Right lung (tissue), 5 donors: Measurements from ENCODE around the gene SCGB3A1. TPM values are rescaled to one million over a fixed set of nuclear protein-coding genes. Genes with fewer than 3 reads are reported as not detected.

Source experiments
- DNase-seq, 2 donors: peaks; one replicate each; pipeline ENCODE4 v3.0.0-alpha.2; 2013
- polyA plus RNA-seq, 5 donors: library from polyadenylated mRNA; unstranded; fragments of 120-200 nt; gene quantifications; one replicate each; pipeline versions ENCODE4 v1.2.1 to v1.2.3, GENCODE V29; 2013; ENCODE audit warnings: inconsistent platforms in 1 of 5, low replicate concordance in 1 of 5; ENCODE audit not compliant: insufficient read length in 5 of 5, insufficient read depth in 1 of 5

The SCGB3A1 gene
- polyA plus RNA-seq, 5 donors = 0.94 to 4.2 (median 3.1) TPM

DNA sequence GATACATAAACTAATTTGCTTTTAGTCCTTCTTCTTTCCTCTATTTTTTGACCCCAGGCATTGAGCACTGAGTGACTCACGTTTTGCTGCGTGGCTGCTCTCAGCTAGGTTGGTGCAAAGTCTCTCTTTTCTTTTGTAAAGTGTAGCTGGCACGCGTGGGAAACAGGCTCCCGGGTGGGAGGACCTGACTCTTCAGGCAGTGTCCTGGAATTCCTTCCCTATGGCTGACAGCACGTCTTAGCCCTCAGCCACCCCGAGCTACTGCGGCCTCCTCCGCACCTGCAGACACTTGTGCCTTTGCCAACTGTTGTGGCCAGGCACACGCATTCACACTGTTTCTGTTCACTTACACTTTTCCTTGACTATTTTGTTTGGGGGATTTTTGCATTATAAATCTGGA is 877 bp upstream of the SCGB3A1 start:
- DNase-seq = no peak

DNA sequence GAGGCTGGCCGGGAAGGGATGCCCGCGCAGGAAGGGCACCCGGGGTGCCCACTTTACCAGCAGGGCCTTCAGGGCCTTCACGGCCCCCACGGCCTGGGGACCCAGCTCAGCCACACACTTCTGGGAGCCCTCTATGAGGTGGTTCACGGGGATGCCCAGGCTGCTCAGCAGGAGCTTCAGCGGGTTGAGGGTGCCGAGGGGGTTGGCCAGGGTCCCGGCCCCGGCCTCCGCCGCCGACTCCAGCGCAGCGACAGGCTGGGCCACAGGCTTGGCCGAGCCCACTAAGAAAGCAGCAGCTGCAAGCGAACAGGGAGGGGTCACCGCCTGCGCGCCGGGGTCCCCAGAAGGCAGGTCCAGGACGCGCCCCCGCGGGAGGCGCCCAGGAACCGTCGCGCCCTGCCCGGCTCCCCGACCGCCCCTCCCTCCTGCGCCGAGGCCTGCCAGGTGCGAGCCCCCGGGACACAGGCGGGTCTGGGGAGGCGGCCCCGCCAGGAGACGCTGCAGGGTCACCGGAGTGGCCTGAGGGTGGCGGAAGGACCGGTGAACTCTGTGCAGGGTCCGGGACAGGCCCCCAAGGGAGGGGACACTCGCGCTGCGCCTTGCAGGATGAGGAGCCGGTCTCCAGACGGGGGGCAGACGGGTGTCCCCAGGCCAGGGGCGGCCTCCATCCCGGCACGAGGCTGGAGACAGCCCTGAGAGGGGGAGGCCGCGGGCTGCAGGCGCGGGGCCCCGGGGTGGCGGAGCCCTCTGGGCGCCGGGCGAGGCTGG is 572 bp downstream of the SCGB3A1 start:
- no peak for DNase-seq

DNA sequence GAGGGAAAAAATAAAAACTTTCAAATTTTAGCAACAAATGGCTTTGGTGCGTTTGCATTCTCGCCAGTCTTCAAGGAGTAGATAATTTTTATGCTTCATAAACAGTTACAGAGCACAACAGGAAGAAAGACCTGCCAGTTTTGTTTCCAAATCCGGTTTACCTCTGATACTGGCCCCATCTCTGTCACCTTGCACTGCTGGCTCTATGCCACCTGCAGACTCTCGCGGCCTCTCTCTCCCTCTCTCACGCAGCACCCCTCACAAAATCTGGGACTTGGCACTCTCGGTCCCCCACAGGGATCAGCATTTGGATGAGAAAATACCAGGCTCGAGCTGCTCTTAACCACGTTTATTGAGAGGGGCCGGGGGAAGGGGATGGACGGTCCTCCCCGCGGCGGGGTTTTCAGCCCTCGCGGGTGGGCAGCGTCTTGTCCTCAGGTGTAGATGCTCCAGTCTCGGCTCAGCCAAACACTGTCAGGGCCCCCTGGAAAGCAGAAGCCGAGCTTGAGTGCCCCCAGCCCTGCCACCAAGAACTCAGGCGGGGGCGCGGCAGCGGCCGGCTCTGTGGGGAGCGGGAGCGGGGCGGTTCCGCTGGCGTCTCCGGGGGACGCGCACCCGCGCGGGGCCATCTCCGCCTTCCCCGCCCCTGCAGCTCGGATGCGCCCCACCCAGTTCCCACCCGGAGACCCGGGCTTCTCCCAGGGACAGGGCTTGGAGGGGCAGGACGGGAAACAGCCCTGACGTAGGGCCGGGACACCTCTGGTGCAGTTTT is 1.3 kb downstream of the SCGB3A1 start:
- no peak for DNase-seq

DNA sequence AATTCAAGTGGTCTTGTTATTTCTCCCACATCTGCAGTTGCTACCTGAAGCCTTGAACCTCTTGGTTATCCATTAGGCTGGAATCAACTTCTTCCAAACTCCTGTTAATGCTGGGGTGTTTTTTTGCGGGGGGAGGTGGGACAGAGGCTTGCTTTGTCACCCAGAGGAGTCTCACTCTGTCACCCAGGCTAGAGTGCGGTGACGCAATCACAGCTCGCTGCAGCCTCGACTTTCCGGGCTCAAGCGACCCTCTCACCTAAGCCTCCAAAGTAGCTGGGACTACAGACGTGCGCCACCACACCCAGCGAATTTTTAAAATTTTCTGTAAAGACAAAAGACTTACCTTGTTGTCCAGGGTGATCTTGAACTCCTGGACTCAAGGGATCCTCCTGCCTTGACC is 4.4 kb downstream of the SCGB3A1 start:
- DNase-seq = no peak

DNA sequence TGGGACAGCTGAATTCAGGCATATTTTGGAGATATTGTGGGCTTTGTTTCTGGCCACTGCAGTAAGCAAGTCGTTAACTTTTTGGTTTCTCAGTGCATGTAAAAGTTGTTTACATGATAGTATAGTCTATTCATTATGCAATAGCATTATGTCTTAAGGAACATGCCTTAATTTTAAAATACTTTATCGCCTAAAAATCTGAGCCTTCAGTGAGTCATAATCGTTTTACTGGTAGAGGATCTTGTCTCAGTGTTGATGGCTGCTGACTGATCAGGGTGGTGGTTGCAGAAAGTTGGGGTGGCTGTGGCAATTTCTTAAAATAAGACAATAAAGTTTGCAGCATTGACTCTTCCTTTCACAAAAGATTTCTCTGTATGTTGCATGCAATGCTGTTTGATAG is 5.1 kb downstream of the SCGB3A1 start:
- DNase-seq = no peak

DNA sequence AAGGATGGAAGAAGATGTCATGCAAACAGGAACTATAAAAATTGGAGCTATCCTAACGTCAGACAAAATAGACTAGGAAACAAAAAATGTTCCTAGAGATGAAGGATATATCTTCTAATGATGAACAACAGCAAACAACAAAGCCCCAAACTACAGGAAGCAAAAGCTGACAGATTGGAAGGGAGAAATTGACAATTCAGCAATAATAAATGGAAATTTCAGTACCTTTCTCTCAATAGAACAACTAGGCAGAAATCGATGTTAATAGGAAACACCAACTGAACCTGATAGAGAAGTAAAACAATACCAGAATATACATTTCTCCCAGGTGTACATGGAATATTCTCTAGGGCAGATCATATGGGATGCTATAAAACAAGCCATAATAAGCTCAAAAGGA is 7.6 kb downstream of the SCGB3A1 start:
- DNase-seq = no peak

DNA sequence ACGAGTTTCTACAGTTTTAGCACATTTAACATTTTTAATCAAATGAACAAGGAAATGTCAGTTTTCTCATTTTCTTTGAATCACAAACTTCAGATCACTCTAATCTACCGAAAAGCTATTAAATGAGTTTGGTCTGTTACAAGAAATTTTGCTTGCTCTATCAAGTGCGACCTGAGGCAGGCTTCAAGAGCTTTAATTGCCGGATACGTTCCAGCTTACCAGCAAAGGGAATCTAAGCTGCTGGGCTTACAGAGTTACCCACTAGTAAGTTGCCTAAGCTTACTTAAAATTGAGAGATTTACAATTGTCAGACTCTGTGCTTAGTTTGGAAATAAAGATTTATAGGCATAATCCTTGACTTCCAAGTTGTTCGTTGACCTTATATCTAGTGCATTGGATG is 10.6 kb downstream of the SCGB3A1 start:
- DNase-seq = no peak

DNA sequence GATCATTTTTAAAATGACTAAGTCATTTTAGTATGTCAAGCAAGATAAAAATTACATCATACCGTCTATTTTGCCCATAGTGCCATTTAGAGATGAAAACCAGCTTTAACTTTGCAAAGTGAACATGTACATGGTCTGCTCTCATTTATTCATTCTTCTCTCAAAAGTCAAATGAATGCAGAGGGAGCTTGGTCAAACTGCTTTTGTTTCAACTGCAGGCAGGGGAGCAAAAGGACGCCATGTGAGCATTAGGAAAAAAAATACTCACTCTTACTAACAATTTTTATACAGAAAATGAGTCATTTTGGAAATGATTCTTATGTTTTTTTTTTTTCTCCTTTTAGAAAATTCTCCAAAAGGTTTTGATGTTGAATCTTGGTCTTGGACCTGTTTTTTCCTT is 15.7 kb downstream of the SCGB3A1 start:
- no peak for DNase-seq

DNA sequence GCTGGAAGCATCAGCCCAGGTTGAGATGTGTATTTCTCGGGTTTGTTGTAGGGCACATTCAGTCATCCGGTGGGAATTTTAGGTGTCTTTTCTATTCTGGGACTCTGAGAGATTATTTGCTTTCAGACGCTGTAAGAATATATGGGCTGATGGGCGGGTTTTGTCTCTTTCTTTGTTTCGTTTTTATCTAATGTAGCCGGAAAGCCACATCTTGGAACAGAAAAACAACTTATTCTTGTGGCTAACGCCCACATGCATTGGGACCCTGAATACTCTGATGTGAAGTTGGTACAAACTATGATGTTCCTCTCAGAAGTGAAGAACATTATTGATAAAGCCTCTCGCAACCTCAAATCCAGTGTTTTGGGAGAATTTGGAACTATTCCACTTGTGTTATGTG is 22.4 kb downstream of the SCGB3A1 start:
- DNase-seq = no peak

DNA sequence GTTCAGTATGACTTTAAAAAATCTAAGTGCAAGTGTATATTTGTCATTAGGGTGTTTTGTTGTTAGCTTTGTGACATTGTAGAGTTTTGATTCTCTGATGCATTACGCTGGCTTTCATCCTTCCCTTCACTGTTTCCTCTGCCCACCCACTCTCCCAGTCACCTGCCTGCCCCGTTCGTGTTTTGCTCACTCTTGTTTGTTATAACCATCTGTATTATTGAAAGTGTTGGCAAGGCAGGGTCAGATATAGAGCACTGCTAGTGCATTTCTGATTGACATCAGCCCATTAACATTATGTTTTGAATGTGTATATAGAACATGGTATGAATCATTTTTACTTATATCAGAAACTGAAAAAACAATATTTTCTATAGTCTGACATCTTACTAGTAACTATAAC is 27.3 kb downstream of the SCGB3A1 start:
- no peak for DNase-seq

DNA sequence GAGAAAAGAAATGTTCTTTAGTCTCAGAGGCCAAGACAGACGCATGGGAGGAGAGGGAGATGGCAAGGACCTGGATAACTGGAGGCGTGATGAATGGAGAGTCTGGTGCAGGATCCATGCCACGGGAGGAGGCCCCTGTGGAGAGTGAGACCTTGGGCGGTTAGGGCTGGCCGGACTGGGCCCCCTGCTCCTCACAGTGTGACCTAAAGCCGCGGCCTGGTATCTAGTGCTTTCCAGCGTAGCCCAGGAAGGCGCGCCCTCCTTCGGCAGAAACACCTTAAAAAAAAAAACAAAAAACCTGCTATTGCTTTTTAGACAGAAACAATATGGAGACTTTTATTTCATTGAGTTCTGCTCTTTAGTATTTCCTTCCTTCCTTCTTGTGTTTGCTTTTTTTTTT is 33.1 kb downstream of the SCGB3A1 start:
- no peak for DNase-seq

DNA sequence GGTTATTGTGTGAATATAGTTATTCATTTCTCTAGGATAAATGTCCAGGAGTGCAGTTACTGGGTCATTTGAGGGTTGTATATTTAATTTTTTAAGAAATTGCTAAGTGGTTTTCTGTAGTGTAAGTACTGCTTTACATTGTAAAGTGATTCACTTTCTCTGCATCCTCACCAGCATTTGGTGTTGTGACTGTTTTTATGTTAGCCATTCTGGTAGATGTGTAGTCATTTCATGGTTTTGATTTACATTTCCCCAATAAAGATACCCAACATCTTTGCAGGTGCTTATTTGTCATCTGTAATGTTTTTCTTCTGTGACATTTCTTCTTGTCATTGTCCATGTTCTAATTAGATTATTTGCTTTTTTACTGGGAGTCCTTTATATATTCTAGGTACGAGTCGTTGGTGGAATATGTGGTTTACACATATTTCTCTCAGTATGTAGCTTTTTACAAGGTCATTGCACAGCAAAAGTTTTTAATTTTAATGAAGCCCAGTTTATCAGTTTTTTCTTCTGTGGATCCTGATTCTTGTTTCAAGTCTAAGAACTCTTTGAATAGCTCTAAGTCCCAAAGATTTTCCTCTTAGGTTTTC is 34.0 kb downstream of the SCGB3A1 start:
- no peak for DNase-seq

DNA sequence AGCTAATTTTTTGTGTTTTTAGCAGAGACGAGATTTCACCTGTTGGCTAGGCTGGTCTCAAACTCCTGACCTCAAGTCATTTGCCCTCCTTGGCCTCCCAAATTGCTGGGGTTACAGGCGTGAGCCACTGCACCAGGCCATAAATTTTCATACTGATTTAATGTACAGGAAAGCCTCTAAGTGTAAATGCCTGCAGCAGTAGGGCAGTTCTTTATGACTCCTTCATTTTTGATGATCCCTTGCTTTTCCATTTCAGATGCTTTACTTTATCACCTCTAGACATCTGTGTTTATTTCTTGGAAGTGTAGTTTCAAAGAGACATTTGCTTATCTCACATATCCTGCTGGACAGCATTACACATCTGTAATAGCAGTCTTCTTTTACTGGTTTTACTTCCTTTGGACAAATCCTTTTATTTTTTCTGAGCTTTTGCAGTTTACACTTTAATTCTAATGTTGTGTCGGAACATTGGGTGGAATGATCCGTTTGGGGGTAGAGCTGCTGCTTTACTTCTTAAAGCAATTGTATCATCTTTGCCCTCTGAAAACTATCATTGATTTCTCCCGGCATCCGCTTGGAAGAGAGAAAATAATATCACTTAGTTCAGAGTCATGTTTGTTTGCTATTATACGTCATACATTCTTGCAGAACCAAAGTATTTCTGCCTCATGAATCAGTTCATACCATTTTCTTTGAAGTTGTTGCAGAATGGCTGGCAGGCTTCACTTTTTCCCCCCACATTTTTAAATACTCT is 36.0 kb downstream of the SCGB3A1 start:
- peak; percentile 8 for DNase-seq

DNA sequence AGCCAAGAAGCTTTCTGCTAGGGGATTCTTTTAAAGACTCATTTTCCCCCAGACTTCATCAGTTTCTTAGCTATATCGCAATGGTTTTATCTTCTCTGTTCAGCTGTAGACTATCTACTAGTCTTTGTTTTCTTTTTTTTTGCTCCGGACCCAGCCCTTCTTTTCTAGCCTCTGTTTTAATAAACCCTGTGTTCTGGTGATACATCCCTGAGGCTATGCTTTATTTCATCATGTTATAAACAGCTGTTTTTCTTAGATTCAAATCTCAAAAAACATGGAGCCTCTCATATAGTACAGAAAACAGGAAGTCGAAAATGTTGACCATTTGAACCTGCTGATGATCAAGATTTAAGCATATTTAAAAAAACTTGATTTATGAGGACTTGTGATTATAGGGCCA is 37.8 kb downstream of the SCGB3A1 start:
- DNase-seq = no peak

DNA sequence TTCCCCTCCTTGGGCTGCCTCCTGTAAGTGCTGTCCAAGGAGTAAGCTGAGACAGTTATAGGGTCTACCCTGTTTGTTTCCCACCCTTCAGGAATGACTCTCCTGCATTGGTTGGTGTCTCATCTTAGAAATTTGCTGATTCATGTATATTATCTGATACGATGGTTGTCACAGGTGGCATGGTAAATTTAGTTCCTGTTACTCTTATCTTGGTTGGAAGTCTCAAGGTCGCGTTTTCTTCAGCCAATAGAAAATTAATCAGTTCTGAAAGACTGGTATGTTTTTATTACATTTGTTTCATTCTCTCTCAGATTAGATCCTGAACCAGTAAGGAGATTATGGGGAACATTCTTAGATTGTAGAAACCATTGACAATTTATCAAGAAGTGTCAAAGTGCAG is 42.7 kb downstream of the SCGB3A1 start:
- no peak for DNase-seq

DNA sequence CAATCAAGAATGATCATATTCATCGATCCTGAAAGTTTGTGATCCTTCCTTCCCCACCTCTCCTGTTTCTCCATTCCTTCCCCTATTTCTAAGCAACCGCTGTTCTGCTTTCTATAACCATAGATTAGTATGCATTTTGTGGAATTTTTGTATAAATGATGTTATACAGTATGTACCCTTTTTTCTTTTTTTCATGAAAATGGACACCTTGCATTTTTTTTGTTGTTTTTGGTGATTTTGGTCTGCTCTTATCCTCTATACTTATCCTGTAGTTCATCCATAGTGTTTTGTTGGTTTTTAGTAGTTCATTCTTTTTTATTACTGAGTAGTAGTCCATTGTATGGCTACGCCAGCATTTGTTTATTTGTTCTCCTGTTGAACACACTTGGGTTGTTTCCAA is 46.1 kb downstream of the SCGB3A1 start:
- DNase-seq = no peak

DNA sequence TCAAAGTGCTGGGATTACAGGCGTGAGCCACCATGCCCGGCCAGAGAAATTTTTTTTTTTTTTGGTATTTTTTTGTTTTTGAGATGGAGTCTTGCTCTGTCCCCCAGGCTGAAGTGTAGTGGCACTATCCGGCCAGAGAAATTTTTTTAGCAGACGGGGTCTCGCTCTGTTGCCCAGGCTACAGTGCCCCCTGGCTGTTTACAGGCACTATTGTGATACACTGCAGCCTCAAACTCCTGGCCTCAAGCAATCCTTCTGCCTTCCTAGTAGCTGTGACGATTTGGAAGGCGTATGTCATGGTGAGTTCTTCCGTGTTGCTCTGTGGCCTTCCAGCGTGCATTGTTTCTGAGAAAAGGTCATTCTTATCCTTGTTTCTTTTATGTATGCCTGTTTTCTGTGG is 49.6 kb downstream of the SCGB3A1 start:
- DNase-seq = no peak

Other genes starting within 250 kb of the SCGB3A1 start
- gene GFPT2, start 238.2 kb downstream of the SCGB3A1 start, polyA plus RNA-seq = 1 to 10 TPM; 5.1 to 9.7 (median 7.1) TPM
- 10 to 100 TPM; 33.0 to 55.2 (median 51.3) TPM for gene CNOT6, start 97.1 kb downstream of the SCGB3A1 start, polyA plus RNA-seq
- 10 to 100 TPM; 27.0 to 43.9 (median 33.7) TPM for gene FLT4, start 58.1 kb upstream of the SCGB3A1 start, polyA plus RNA-seq
- gene OR2Y1, start 148.6 kb upstream of the SCGB3A1 start, polyA plus RNA-seq = not detected
- 100 to 1,000 TPM in 1 of 5 donors, 10 to 100 TPM in 4; 67.9 to 104 (median 75.3) TPM for gene MGAT1, start 211.3 kb upstream of the SCGB3A1 start, polyA plus RNA-seq